HepG2 (cell line): Measurements from ENCODE around the gene CPLANE1. TPM values are rescaled to one million over a fixed set of nuclear protein-coding genes. Genes with fewer than 3 reads are reported as not detected.

Experiments used
- ADNP ChIP-seq: sonication (generic); formaldehyde crosslinking; IDR thresholded peaks from 2 replicates; pipeline ENCODE4 v1.4.0; 2020; ENCODE audit warnings: missing genetic modification reagents
- HMG20B ChIP-seq: conservative IDR thresholded peaks from 2 replicates; pipeline ENCODE4 v1.6.1; 2016; ENCODE audit warnings: missing genetic modification reagents, missing compliant biosample characterization
- HNRNPL ChIP-seq: fragments of 200-400 bp; formaldehyde crosslinking; IDR thresholded peaks from 2 replicates; pipeline ENCODE4 v1.6.1; 2017; ENCODE audit warnings: mild to moderate bottlenecking, low read depth, low read length
- NFAT5 ChIP-seq: sonication (generic); formaldehyde crosslinking; IDR thresholded peaks from 2 replicates; pipeline ENCODE4 v1.4.0; 2020; ENCODE audit warnings: missing genetic modification reagents
- PBX2 ChIP-seq: IDR thresholded peaks from 2 replicates; pipeline ENCODE4 v1.6.1; 2016; ENCODE audit warnings: control low read depth
- POLR2AphosphoS5 ChIP-seq: IDR thresholded peaks from 2 replicates; pipeline ENCODE4 v1.6.1; 2012; ENCODE audit warnings: low read depth, low read length
- RARA ChIP-seq: IDR thresholded peaks from 2 replicates; pipeline ENCODE4 v1.6.1; 2016; ENCODE audit warnings: missing genetic modification reagents, missing compliant biosample characterization
- TEAD3 ChIP-seq: optimal IDR thresholded peaks from 2 replicates; pipeline ENCODE3; 2016; ENCODE audit warnings: borderline replicate concordance
- ZIK1 ChIP-seq: sonication (generic); formaldehyde crosslinking; IDR thresholded peaks from 2 replicates; pipeline ENCODE4 v1.5.0; 2020; ENCODE audit warnings: mild to moderate bottlenecking, low read depth, missing genetic modification reagents, borderline replicate concordance
- polyA plus RNA-seq, 8 experiments: library from polyadenylated mRNA; depleted of rRNA in 3 of 8; stranded (reverse) in 7 of 8; unstranded in 1 of 8; fragments of >200 nt; fragmentation: Illumina TruSeq in 4 of 8; extraction: Trizol in 4 of 8; gene quantifications; 2 replicates each; pipeline versions ENCODE4 v1.2.1 to v1.2.3, GENCODE V29; 2011 to 2016; ENCODE audit warnings: low read depth in 4 of 8, missing spikeins in 1 of 8, mixed read lengths in 1 of 8; ENCODE audit not compliant: insufficient read depth in 1 of 8
- total RNA-seq, 5 experiments: library from RNA; depleted of rRNA; stranded (reverse); fragments of >200 nt; fragmentation: Illumina TruSeq; extraction: Trizol; gene quantifications; 2 replicates each; pipeline ENCODE4 v1.2.3, GENCODE V29; 2016; ENCODE audit warnings: low read depth in 1 of 5
- TF ChIP-seq, protein P1 (sequence below): IDR thresholded peaks from 2 replicates; pipeline ENCODE4 v1.6.1; 2016; ENCODE audit warnings: missing compliant biosample characterization, missing genetic modification reagents, borderline replicate concordance
- TF ChIP-seq, protein P2 (sequence below), 2 experiments: fragments of 450-650 bp in 1 of 2; sonication (generic) in 1 of 2; formaldehyde crosslinking in 1 of 2; IDR thresholded peaks; 2 replicates each; pipeline versions ENCODE4 v1.6.1 to v1.8.0; 2016 to 2022; ENCODE audit warnings: antibody characterized with exemption in 1 of 2, mild to moderate bottlenecking in 1 of 2, missing genetic modification reagents in 1 of 2

Gene CPLANE1
- total and polyA plus RNA-seq, 2 of the 13 experiments (the other 11 are each of a cell fraction or from before 2014, with no cell fraction given), result 6.3 to 9.9 TPM

DNA sequence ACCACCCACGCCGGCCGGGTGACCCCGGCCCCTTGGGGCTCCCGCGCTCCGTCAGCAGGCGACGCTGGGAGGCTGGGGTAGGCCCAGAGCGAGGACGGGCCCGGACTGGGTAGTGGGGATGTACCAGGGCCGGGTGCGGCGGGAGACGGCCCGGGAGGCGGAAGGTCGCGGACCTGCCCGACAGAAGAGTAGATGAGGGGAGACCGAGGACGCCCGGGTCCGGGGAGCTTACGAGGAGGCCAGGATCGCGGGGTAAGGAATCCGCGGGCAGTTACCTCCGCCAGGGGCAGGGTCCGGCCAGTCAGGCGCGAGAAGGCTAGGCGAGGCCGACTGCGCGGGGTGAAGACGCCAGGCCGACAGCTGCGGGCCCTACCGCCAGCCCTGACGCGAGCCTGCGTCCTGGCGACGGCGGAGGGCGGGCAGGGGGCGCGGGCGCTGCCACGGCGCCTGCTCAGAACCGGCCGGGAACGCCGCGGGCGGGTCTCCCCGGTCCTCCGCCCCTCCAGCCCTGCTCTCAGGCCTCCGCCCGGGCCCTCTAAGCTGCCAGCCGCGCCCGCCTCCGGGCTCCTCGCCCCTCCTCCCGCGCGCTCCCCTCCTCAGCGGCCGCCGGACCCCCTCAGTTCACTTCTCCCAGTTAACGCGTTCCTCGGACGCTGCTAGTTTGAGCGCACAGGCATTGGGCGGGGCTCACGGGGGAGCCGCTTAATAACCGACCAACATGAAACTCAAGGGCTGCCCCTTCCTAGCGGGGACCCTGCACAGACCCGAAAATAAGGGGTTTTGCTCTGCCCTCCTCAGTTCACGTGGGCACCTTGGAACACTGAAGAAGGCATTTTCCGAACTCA lies at the start of gene CPLANE1 (continued):
- TF ChIP-seq, protein P1, sequence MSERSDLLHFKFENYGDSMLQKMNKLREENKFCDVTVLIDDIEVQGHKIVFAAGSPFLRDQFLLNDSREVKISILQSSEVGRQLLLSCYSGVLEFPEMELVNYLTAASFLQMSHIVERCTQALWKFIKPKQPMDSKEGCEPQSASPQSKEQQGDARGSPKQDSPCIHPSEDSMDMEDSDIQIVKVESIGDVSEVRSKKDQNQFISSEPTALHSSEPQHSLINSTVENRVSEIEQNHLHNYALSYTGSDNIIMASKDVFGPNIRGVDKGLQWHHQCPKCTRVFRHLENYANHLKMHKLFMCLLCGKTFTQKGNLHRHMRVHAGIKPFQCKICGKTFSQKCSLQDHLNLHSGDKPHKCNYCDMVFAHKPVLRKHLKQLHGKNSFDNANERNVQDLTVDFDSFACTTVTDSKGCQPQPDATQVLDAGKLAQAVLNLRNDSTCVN (CRISPR knock-in tag), result no peak
- TF ChIP-seq PBX2 (no peak), POLR2AphosphoS5 (peak; percentile 51), RARA (CRISPR knock-in tag) (peak; percentile 33; the same call in 1 of the 2 replicates), TEAD3 (no peak), NFAT5 (CRISPR knock-in tag) (0 out of 2 replicates have a peak, but pooled peaks have one; percentile 51), ADNP (CRISPR knock-in tag) (no peak), HMG20B (CRISPR knock-in tag) (no peak), ZIK1 (peak; percentile 63; the same call in 1 of the 2 replicates), HNRNPL (peak; percentile 72; the same call in 1 of the 2 replicates)
- TF ChIP-seq, protein P2, sequence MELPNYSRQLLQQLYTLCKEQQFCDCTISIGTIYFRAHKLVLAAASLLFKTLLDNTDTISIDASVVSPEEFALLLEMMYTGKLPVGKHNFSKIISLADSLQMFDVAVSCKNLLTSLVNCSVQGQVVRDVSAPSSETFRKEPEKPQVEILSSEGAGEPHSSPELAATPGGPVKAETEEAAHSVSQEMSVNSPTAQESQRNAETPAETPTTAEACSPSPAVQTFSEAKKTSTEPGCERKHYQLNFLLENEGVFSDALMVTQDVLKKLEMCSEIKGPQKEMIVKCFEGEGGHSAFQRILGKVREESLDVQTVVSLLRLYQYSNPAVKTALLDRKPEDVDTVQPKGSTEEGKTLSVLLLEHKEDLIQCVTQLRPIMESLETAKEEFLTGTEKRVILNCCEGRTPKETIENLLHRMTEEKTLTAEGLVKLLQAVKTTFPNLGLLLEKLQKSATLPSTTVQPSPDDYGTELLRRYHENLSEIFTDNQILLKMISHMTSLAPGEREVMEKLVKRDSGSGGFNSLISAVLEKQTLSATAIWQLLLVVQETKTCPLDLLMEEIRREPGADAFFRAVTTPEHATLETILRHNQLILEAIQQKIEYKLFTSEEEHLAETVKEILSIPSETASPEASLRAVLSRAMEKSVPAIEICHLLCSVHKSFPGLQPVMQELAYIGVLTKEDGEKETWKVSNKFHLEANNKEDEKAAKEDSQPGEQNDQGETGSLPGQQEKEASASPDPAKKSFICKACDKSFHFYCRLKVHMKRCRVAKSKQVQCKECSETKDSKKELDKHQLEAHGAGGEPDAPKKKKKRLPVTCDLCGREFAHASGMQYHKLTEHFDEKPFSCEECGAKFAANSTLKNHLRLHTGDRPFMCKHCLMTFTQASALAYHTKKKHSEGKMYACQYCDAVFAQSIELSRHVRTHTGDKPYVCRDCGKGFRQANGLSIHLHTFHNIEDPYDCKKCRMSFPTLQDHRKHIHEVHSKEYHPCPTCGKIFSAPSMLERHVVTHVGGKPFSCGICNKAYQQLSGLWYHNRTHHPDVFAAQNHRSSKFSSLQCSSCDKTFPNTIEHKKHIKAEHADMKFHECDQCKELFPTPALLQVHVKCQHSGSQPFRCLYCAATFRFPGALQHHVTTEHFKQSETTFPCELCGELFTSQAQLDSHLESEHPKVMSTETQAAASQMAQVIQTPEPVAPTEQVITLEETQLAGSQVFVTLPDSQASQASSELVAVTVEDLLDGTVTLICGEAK (IDR thresholded peaks at IDR 0.05), result no peak
- TF ChIP-seq, protein P2 (CRISPR knock-in tag; IDR thresholded peaks at IDR 0.05), result peak; percentile 34; the same call in 1 of the 2 replicates
